ENCODE data around the gene SPEM1. TPM values are rescaled to one million over a fixed set of nuclear protein-coding genes. Genes with fewer than 3 reads are reported as not detected.
A peak's percentile ranks its signal among the peaks of the same experiment; 100 is the strongest.
"Not testable (repeated sequence)": the region's sequence is repeated elsewhere in the genome, so short reads cannot be mapped to it uniquely, and the experiment has no call there.

Gene SPEM1
- total RNA-seq, 2 donors from 2014 or later: not detected

DNA sequence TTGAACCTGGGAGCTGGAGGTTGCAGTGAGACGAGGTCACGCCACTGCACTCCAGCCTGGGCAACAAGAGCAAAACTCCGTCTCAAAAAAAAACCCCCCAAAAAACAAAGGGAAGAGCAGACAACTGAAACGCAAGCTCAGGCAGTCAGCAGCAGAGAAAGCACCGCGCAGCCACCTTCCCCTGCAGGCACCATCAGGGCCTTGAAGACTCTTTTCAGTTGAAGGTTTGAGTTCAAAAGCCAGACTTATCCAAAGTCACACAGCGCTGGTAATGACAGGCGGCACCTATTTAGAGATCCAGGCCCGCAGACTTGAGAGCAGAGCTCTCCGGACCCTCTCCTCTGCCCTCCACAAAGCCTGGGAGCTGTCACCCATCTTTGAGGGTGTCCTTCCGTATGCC is 48.2 kb downstream of the SPEM1 start:
- TF ChIP-seq, protein P1, sequence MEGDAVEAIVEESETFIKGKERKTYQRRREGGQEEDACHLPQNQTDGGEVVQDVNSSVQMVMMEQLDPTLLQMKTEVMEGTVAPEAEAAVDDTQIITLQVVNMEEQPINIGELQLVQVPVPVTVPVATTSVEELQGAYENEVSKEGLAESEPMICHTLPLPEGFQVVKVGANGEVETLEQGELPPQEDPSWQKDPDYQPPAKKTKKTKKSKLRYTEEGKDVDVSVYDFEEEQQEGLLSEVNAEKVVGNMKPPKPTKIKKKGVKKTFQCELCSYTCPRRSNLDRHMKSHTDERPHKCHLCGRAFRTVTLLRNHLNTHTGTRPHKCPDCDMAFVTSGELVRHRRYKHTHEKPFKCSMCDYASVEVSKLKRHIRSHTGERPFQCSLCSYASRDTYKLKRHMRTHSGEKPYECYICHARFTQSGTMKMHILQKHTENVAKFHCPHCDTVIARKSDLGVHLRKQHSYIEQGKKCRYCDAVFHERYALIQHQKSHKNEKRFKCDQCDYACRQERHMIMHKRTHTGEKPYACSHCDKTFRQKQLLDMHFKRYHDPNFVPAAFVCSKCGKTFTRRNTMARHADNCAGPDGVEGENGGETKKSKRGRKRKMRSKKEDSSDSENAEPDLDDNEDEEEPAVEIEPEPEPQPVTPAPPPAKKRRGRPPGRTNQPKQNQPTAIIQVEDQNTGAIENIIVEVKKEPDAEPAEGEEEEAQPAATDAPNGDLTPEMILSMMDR (IDR thresholded peaks at IDR 0.05): no peak
- Histone ChIP-seq H3K36me3 (peaks cover 28% of the 10 kb centered on the region), H3K9me3 (no peaks in the 10 kb centered on the region), H3K4me1 (peaks cover 0 to 60% of the 10 kb centered on the region in 2 donors), H3K27me3 (no peaks in the 10 kb centered on the region), H3K4me3 (no peak overlapping the region), H3K27ac (peak overlapping the region in 1 of 2 donors; percentile 11)
- no peak for DNase-seq (ENCODE audit: low spot score)

DNA sequence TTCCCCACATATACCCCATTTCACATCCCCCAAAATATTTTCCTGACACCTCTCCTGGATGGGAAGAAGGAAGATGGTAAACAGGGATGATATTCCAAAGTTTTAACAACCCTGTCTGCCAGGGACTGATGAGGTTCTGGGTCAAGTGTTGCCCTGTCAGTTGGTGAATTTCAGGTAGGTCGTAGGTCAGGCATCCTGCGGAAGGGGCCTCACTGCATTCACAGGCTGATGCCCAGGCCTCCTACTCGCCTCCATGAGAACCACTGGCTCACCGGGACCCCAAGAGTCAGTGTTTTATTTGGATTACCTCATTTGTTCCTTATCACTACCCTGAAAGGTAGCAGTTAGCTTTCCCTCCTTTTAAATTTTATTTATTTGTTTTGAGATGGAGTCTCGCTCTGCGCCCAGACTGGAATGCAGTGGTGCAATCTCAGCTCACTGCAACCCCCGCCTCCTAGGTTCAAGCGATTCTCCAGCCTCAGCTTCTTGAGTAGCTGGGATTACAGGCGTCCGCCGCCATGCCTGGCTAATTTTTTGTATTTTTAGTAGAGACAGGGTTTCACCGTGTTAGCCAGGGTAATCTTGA is 48.8 kb downstream of the SPEM1 start:
- no peaks in the 10 kb centered on the region for H3K9me3 ChIP-seq
- peak overlapping the region in 1 of 2 donors; percentile 11 for H3K27ac ChIP-seq
- DNase-seq (ENCODE audit: low spot score): no peak
- H3K36me3 ChIP-seq: peaks cover 22% of the 10 kb centered on the region
- peaks cover 0 to 60% of the 10 kb centered on the region in 2 donors for H3K4me1 ChIP-seq
- H3K4me3 ChIP-seq: no peak overlapping the region
- TF ChIP-seq, protein P1 (IDR thresholded peaks at IDR 0.05): no peak
- no peaks in the 10 kb centered on the region for H3K27me3 ChIP-seq

DNA sequence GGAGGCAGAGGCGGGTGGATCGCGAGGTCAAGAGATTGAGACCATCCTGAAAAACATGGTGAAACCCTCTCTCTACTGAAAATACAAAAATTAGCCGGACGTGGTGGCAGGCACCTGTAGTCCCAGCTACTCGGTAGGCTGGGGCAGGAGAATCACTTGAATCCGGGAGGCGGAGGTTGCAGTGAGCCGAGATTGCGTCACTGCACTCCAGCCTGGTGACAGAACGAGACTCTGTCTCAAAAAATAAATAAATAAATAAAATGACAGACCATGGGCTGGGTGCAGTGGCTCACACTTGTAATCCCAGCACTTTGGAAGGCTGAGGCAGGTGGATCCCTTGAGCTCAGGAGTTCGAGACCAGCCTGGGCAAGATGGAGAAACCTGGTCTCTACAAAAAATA is 49.7 kb downstream of the SPEM1 start:
- H3K9me3 ChIP-seq; DNase-seq (ENCODE audit: low spot score); H3K27ac ChIP-seq; H3K4me3 ChIP-seq; H3K27me3 ChIP-seq: not testable (repeated sequence)
- Histone ChIP-seq H3K4me1 (peaks cover 0 to 66% of the 10 kb centered on the region in 2 donors), H3K36me3 (peaks cover 20% of the 10 kb centered on the region)

DNA sequence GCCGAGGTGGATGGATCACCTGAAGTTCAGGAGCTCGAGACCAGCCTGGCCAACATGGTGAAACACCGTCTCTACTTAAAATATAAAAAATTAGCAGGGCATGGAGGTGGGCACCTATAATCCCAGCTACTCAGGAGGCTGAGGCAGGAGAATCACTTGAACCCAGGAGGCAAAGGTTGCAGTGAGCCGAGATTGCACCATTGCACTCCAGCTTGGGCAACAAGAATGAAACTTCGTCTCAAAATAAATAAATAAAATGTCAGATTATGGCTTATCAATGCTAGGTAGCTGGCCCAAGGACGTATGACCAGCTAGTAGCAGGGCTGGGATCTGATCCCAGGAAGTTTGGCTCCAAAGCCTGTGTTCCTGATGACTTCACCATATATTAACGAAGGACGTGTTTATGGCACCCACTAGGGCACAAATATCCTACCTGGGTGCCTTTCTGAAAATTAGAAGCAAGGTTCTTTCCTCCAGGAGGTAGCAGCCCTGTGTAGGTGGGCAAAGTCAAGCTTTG is 50.4 kb downstream of the SPEM1 start:
- not testable (repeated sequence) for H3K27me3 ChIP-seq; H3K4me3 ChIP-seq; H3K9me3 ChIP-seq; DNase-seq (ENCODE audit: low spot score); H3K27ac ChIP-seq
- peaks cover 18% of the 10 kb centered on the region for H3K36me3 ChIP-seq
- H3K4me1 ChIP-seq: peaks cover 0 to 73% of the 10 kb centered on the region in 2 donors

Other genes starting within 250 kb of the SPEM1 start
- gene ASGR1, start 241.0 kb upstream of the SPEM1 start, total RNA-seq: 1 to 10 TPM in 1 of 2 donors, not detected in 1; 1.6 TPM
- 10 to 100 TPM; 15.1 to 33.4 TPM for gene DLG4, start 200.5 kb upstream of the SPEM1 start, total RNA-seq
- gene ACADVL, start 200.4 kb upstream of the SPEM1 start, total RNA-seq: 100 to 1,000 TPM; 695 to 758 TPM
- gene DVL2, start 185.8 kb upstream of the SPEM1 start, total RNA-seq: 10 to 100 TPM; 18.1 to 19.9 TPM
- 10 to 100 TPM in 1 of 2 donors, 1 to 10 TPM in 1; 10.0 to 22.4 TPM for gene PHF23, start 180.9 kb upstream of the SPEM1 start, total RNA-seq
- 100 to 1,000 TPM; 226 to 469 TPM for gene GABARAP, start 177.9 kb upstream of the SPEM1 start, total RNA-seq
- 10 to 100 TPM; 55.0 to 77.2 TPM for gene CTDNEP1, start 168.6 kb upstream of the SPEM1 start, total RNA-seq
- 10 to 100 TPM; 28.1 to 70.7 TPM for gene ELP5, start 168.1 kb upstream of the SPEM1 start, total RNA-seq
- gene CLDN7, start 157.8 kb upstream of the SPEM1 start, total RNA-seq: 1 to 10 TPM in 1 of 2 donors, not detected in 1; 2.3 TPM
- gene SLC2A4, start 138.6 kb upstream of the SPEM1 start, total RNA-seq: 100 to 1,000 TPM in 1 of 2 donors, 10 to 100 TPM in 1; 70.3 to 151 TPM
- 1 to 10 TPM; 2.9 to 3.0 TPM for gene YBX2, start 125.7 kb upstream of the SPEM1 start, total RNA-seq
- gene EIF5A, start 112.7 kb upstream of the SPEM1 start, total RNA-seq: 100 to 1,000 TPM; 131 to 164 TPM
- gene GPS2, start 105.0 kb upstream of the SPEM1 start, total RNA-seq: 10 to 100 TPM; 80.4 to 97.0 TPM
- 10 to 100 TPM in 1 of 2 donors, 1 to 10 TPM in 1; 9.5 to 12.8 TPM for gene NEURL4, start 91.0 kb upstream of the SPEM1 start, total RNA-seq
- 1 to 10 TPM; 5.1 to 6.7 TPM for gene ACAP1, start 83.8 kb upstream of the SPEM1 start, total RNA-seq
- gene KCTD11, start 68.2 kb upstream of the SPEM1 start, total RNA-seq: 1 to 10 TPM; 4.2 to 6.9 TPM
- not detected for gene TMEM95, start 65.2 kb upstream of the SPEM1 start, total RNA-seq
- gene TNK1, start 39.2 kb upstream of the SPEM1 start, total RNA-seq: 1 to 10 TPM; 4.1 to 4.8 TPM
- gene PLSCR3, start 25.8 kb upstream of the SPEM1 start, total RNA-seq: 10 to 100 TPM; 17.2 to 21.6 TPM
- 10 to 100 TPM; 43.4 to 64.8 TPM for gene TMEM256, start 16.2 kb upstream of the SPEM1 start, total RNA-seq
- gene NLGN2, start 12.5 kb upstream of the SPEM1 start, total RNA-seq: 10 to 100 TPM in 1 of 2 donors, 1 to 10 TPM in 1; 6.3 to 12.2 TPM
- gene SPEM2, start 5.3 kb downstream of the SPEM1 start, total RNA-seq: not detected
- not detected for gene SPEM3, start 8.5 kb downstream of the SPEM1 start, total RNA-seq
- 1 to 10 TPM; 3.7 to 5.6 TPM for gene TMEM102, start 15.1 kb downstream of the SPEM1 start, total RNA-seq
- 10 to 100 TPM; 18.6 to 20.9 TPM for gene FGF11, start 19.2 kb downstream of the SPEM1 start, total RNA-seq
- 10 to 100 TPM; 15.8 to 19.0 TPM for gene CHRNB1, start 24.7 kb downstream of the SPEM1 start, total RNA-seq
- gene ZBTB4, start 59.3 kb downstream of the SPEM1 start, total RNA-seq: 10 to 100 TPM; 50.5 to 67.3 TPM
- gene SLC35G6, start 61.1 kb downstream of the SPEM1 start, total RNA-seq: not detected
- gene POLR2A, start 64.0 kb downstream of the SPEM1 start, total RNA-seq: 10 to 100 TPM; 28.4 to 41.2 TPM
- 10 to 100 TPM; 39.6 to 50.2 TPM for gene TNFSF12, start 128.7 kb downstream of the SPEM1 start, total RNA-seq
- gene TNFSF13, start 138.4 kb downstream of the SPEM1 start, total RNA-seq: 10 to 100 TPM; 11.0 to 16.9 TPM
- 10 to 100 TPM; 45.9 to 56.1 TPM for gene SENP3, start 141.6 kb downstream of the SPEM1 start, total RNA-seq
- gene CD68, start 159.3 kb downstream of the SPEM1 start, total RNA-seq: 10 to 100 TPM; 16.2 to 54.2 TPM
- gene MPDU1, start 163.5 kb downstream of the SPEM1 start, total RNA-seq: 10 to 100 TPM; 55.4 to 81.1 TPM
- 10 to 100 TPM in 1 of 2 donors, 1 to 10 TPM in 1; 5.6 to 11.5 TPM for gene SOX15, start 169.8 kb downstream of the SPEM1 start, total RNA-seq
- 10 to 100 TPM; 70.3 to 83.6 TPM for gene FXR2, start 194.6 kb downstream of the SPEM1 start, total RNA-seq
- 10 to 100 TPM; 56.0 to 78.5 TPM for gene SAT2, start 207.5 kb downstream of the SPEM1 start, total RNA-seq
- under 1 TPM in 1 of 2 donors, not detected in 1; 0.39 TPM for gene SHBG, start 209.8 kb downstream of the SPEM1 start, total RNA-seq
- 1 to 10 TPM; 1.2 to 2.2 TPM for gene ATP1B2, start 230.6 kb downstream of the SPEM1 start, total RNA-seq

All from right atrium auricular region (tissue), 2 donors.